Measurements from ENCODE around the gene CNST.

DNA sequence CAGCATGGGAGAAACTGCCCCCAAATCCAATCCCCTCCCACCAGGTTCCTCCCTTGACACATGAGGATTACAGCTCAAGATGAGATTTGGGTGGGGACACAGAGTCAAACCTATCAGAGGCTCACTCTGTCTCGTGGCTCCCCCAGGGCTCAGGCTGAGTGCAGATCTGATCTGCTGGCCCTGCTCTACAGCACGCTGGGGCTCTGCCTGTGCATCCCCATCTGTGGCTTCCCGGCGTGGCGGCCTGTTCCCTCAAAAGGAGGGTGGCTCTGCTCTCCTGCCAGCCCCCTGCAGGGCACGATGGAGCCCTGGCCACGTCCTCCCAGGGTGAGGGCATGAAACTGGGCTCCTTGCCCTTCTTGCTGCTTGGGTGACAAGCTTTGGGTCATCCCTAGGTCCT, 39.3 kb upstream of the CNST start:
- TF ChIP-seq, protein P1, sequence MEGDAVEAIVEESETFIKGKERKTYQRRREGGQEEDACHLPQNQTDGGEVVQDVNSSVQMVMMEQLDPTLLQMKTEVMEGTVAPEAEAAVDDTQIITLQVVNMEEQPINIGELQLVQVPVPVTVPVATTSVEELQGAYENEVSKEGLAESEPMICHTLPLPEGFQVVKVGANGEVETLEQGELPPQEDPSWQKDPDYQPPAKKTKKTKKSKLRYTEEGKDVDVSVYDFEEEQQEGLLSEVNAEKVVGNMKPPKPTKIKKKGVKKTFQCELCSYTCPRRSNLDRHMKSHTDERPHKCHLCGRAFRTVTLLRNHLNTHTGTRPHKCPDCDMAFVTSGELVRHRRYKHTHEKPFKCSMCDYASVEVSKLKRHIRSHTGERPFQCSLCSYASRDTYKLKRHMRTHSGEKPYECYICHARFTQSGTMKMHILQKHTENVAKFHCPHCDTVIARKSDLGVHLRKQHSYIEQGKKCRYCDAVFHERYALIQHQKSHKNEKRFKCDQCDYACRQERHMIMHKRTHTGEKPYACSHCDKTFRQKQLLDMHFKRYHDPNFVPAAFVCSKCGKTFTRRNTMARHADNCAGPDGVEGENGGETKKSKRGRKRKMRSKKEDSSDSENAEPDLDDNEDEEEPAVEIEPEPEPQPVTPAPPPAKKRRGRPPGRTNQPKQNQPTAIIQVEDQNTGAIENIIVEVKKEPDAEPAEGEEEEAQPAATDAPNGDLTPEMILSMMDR (IDR thresholded peaks at IDR 0.05) = no peak
- TF ChIP-seq EZH2 (IDR thresholded peaks at IDR 0.05) = no peak

All from neural progenitor cell (in vitro differentiated cells).